AG09309 (cell line): ENCODE measurements around the gene PHC2.
A peak's percentile ranks its signal among the peaks of the same experiment; 100 is the strongest.

ENCODE experiments used
- DNase-seq: peaks from one replicate; pipeline ENCODE4 v3.0.0-alpha.2; 2010; ENCODE audit warnings: low read depth
- H3K4me3 ChIP-seq: 2 replicates; pipeline ENCODE4 v1.5.1; 2011; ENCODE audit warnings: mild to moderate bottlenecking, low read depth, low read length, moderate library complexity; ENCODE audit not compliant: control insufficient read depth
- TF ChIP-seq, protein P1 (sequence below): IDR thresholded peaks from 2 replicates; pipeline ENCODE4 v1.5.1; 2011; ENCODE audit warnings: mild to moderate bottlenecking, low read depth, low read length, inconsistent platforms; ENCODE audit not compliant: insufficient read depth, control insufficient read depth; ENCODE audit errors: missing control alignments

PHC2 gene

DNA sequence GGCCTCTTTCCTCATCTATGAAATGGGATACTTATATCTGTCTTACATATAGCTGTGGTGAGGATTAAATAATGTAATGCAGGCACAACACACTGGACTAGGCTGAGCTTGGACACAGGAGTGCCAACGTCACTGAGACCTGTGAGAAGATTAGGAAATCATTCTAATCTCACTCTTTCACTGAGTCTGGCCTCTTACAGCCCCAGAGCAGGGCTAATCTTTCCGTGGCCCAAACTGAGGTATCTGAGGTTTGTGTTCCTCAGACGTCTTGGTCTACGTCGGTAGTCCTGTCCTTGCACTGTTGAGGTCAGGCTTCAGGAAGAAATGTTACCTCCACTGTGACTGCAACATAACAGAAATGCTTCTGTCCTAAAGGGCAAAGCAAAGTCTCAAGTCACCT is 87.4 kb downstream of the PHC2 start:
- H3K4me3 ChIP-seq: no peak overlapping the region
- DNase-seq: no peak
- TF ChIP-seq, protein P1, sequence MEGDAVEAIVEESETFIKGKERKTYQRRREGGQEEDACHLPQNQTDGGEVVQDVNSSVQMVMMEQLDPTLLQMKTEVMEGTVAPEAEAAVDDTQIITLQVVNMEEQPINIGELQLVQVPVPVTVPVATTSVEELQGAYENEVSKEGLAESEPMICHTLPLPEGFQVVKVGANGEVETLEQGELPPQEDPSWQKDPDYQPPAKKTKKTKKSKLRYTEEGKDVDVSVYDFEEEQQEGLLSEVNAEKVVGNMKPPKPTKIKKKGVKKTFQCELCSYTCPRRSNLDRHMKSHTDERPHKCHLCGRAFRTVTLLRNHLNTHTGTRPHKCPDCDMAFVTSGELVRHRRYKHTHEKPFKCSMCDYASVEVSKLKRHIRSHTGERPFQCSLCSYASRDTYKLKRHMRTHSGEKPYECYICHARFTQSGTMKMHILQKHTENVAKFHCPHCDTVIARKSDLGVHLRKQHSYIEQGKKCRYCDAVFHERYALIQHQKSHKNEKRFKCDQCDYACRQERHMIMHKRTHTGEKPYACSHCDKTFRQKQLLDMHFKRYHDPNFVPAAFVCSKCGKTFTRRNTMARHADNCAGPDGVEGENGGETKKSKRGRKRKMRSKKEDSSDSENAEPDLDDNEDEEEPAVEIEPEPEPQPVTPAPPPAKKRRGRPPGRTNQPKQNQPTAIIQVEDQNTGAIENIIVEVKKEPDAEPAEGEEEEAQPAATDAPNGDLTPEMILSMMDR: no peak

DNA sequence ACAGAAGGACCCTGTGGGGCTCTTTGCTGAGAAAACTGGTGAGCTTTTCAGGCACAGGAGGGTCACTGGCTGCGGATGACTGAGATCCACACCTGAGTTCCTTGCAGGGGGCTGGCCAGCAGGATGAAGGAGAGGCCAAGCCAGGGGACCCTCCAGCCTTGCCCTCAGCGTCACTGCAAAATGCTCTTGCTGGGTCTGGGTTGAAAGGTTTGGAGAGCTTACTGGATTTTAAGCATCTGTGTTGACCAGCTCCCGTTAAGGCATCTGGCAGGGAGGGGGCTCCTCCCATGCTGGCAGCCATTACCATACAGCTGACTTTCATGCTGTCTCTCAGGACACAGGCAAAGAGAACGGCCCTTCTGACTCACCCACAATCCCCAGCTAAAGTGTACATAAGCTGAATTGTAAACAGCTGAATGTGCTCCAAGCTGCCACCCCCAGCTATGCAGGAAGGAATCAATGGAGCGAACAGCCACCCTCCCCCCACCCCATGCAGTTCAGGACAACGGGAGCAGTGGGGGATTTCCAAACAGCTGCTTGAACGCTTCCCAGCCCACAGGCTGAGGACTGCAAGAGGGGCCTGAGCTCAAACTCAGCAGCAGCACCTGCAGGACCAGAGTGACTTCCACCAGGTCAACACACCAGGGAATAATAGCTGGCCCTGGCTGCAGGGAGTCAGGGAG is 88.7 kb downstream of the PHC2 start:
- no peak overlapping the region for H3K4me3 ChIP-seq

GRCh38 chr1:33341190-33341589 is 89.7 kb downstream of the PHC2 start:
- TF ChIP-seq, protein P1: no peak
- DNase-seq: no peak
- no peak overlapping the region for H3K4me3 ChIP-seq

More for the DNA sequence above, 88.7 kb downstream of the PHC2 start:
- TF ChIP-seq, protein P1: no peak
- DNase-seq: peak; percentile 71

DNA sequence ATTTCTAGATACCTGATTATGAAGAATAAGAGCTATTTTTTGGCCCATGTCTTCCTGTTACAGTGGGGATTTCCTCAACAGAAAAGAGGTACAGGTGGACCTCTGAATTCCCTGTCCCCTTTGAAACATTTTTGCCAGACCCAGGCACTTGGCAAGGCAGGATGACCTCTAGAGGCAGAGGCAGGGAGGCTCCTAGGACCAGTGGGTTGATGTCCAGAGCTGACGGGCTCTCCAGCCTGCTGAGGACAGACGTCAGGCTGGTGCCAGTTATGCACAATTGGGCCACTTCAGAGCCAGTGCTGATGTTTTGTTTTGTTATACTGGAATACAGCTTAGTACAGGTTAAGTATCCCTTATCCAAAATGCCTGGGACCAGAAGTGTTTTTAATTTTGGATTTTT is 91.5 kb downstream of the PHC2 start:
- TF ChIP-seq, protein P1: no peak

GRCh38 chr1:33338440-33339211 is 92.3 kb downstream of the PHC2 start:
- DNase-seq: peak; percentile 86
- TF ChIP-seq, protein P1: no peak
- no peak overlapping the region for H3K4me3 ChIP-seq

More for the DNA sequence above, 91.5 kb downstream of the PHC2 start:
- no peak overlapping the region for H3K4me3 ChIP-seq
- DNase-seq: no peak

- DNase-seq: no peak
- no peak overlapping the region for H3K4me3 ChIP-seq
- TF ChIP-seq, protein P1: no peak
These were observed 92.9 kb downstream of the PHC2 start for GRCh38 chr1:33338048-33338439.
